Endothelial cell of umbilical vein (primary cell): ENCODE data around the gene CAMK2B. TPM values are rescaled to one million over a fixed set of nuclear protein-coding genes. Genes with fewer than 3 reads are reported as not detected.

Source experiments
- BruUV-seq: library from RNA; stranded (reverse); fragments of 400-500 nt; replicated peaks from 2 replicates; lab custom pipeline; 2021; lab: Mats Ljungman, UMichigan
- CTCF ChIA-PET: fragments of 300-600, 350-600 bp; sonication (Branson Sonifier 250); formaldehyde crosslinking; loops from one replicate; lab custom pipeline; 2021; ENCODE audit warnings: antibody characterized with exemption, inconsistent platforms; lab: Charles Lee
- POLR2A ChIA-PET: fragments of 300-600, 350-600 bp; sonication (Branson Sonifier 250); formaldehyde crosslinking; loops from one replicate; lab custom pipeline; 2021; ENCODE audit warnings: antibody characterized with exemption, inconsistent platforms; lab: Charles Lee
- DNase-seq: peaks from one replicate; pipeline ENCODE4 v3.0.0-alpha.2; 2011; ENCODE audit warnings: low read depth, low spot score
- FAIRE-seq: peaks from 2 replicates; lab custom pipeline; 2011; peaks lifted over from hg19 to GRCh38; lab: Jason Lieb, UNC
- H2AFZ ChIP-seq: 2 replicates; pipeline ENCODE4 v1.6.0; 2012; ENCODE audit warnings: low read depth, low read length, control low read depth, inconsistent platforms
- H3K27ac ChIP-seq: 2 replicates; pipeline ENCODE4 v1.5.1; 2011; ENCODE audit warnings: low read depth, mild to moderate bottlenecking, control low read depth, low read length, moderate library complexity; ENCODE audit not compliant: insufficient read depth
- H3K27me3 ChIP-seq, 2 experiments: 2 replicates each; pipeline versions ENCODE4 v1.6.0 to v1.6.1; 2011; ENCODE audit warnings: low read length in 2 of 2, mixed read lengths in 1 of 2; ENCODE audit not compliant: control insufficient read depth in 2 of 2, insufficient read depth in 2 of 2
- H3K36me3 ChIP-seq, 2 experiments: 2 replicates in 1 of 2; 3 replicates in 1 of 2; pipeline ENCODE4 v1.5.1; 2011; ENCODE audit warnings: low read length in 2 of 2, mild to moderate bottlenecking in 1 of 2, moderate library complexity in 1 of 2; ENCODE audit not compliant: control insufficient read depth in 2 of 2, insufficient read depth in 2 of 2; ENCODE audit errors: extremely low read depth in 1 of 2
- H3K4me1 ChIP-seq: 3 replicates; pipeline ENCODE4 v1.5.1; 2011; ENCODE audit warnings: mild to moderate bottlenecking, low read length; ENCODE audit not compliant: control insufficient read depth, insufficient read depth; ENCODE audit errors: extremely low read depth
- H3K4me2 ChIP-seq: 2 replicates; pipeline ENCODE4 v1.6.1; 2011; ENCODE audit warnings: low read length, control low read depth, mixed read lengths; ENCODE audit not compliant: insufficient read depth
- H3K4me3 ChIP-seq, 3 experiments: fragments of 200-600 bp in 1 of 3; sonication (generic), shearing (Covaris generic) in 1 of 3; replicated peaks in 1 of 3; 2 replicates each; pipeline ENCODE4 v1.5.1; 2011 to 2016; ENCODE audit warnings: control low read depth in 3 of 3, low read length in 3 of 3, mild to moderate bottlenecking in 2 of 3, inconsistent platforms in 1 of 3, low read depth in 1 of 3, moderate library complexity in 1 of 3; ENCODE audit not compliant: insufficient read depth in 1 of 3
- H3K79me2 ChIP-seq: 2 replicates; pipeline ENCODE4 v1.6.0; 2012; ENCODE audit warnings: low read length, inconsistent platforms; ENCODE audit not compliant: control insufficient read depth, insufficient read depth
- H3K9ac ChIP-seq: replicated peaks from 2 replicates; pipeline ENCODE3; 2011; ENCODE audit warnings: low read length, control low read depth; ENCODE audit not compliant: insufficient read depth; ENCODE audit errors: extremely low read depth
- H3K9me1 ChIP-seq: replicated peaks from 3 replicates; pipeline ENCODE4 v1.6.0; 2011; ENCODE audit warnings: mild to moderate bottlenecking, low read length; ENCODE audit not compliant: control insufficient read depth, insufficient read depth; ENCODE audit errors: extremely low read depth
- H3K9me3 ChIP-seq: replicated peaks from 2 replicates; pipeline ENCODE4 v1.5.1; 2012; ENCODE audit warnings: low read length, inconsistent platforms; ENCODE audit not compliant: control insufficient read depth, insufficient read depth
- H4K20me1 ChIP-seq: replicated peaks from 2 replicates; pipeline ENCODE3; 2011; ENCODE audit warnings: mild to moderate bottlenecking, low read length; ENCODE audit not compliant: control insufficient read depth, insufficient read depth; ENCODE audit errors: extremely low read depth
- CTCF ChIP-seq, 2 donors: IDR thresholded peaks; 1 replicate in 1 of 2; 2 replicates in 1 of 2; pipeline ENCODE4 v1.5.1; 2011; ENCODE audit warnings: low read length in 2 of 2, mild to moderate bottlenecking in 2 of 2, moderate library complexity in 2 of 2, control low read depth in 1 of 2, inconsistent platforms in 1 of 2, low read depth in 1 of 2; ENCODE audit not compliant: insufficient read depth in 1 of 2; ENCODE audit errors: extremely low read depth in 1 of 2
- EZH2 ChIP-seq: IDR thresholded peaks from 2 replicates; pipeline ENCODE4 v1.6.1; 2012; ENCODE audit warnings: borderline replicate concordance, low read depth, mild to moderate bottlenecking, moderate library complexity, low read length, inconsistent platforms; ENCODE audit not compliant: severe bottlenecking
- FOS ChIP-seq: IDR thresholded peaks from 2 replicates; pipeline ENCODE4 v1.6.1; 2011; ENCODE audit warnings: mild to moderate bottlenecking, low read length, moderate library complexity, borderline replicate concordance; ENCODE audit not compliant: insufficient read depth
- GATA2 ChIP-seq: IDR thresholded peaks from 2 replicates; pipeline ENCODE4 v1.7.0; 2011; ENCODE audit warnings: low read depth, mild to moderate bottlenecking, moderate library complexity, mixed read lengths, low read length; ENCODE audit not compliant: insufficient read length, insufficient read depth
- JUN ChIP-seq: IDR thresholded peaks from 2 replicates; pipeline ENCODE4 v1.6.1; 2011; ENCODE audit warnings: borderline replicate concordance, low read depth; ENCODE audit not compliant: insufficient read length, insufficient read depth
- MAX ChIP-seq: IDR thresholded peaks from 2 replicates; pipeline ENCODE4 v1.6.1; 2011; ENCODE audit not compliant: insufficient read depth, insufficient read length
- MYC ChIP-seq: IDR thresholded peaks from one replicate; pipeline ENCODE4 v1.6.1; 2011; ENCODE audit warnings: mild to moderate bottlenecking, low read depth, low read length
- POLR2A ChIP-seq: IDR thresholded peaks from 2 replicates; pipeline ENCODE4 v1.6.1; 2012; ENCODE audit warnings: low read depth, mild to moderate bottlenecking, control low read depth, low read length
- POLR2AphosphoS5 ChIP-seq: IDR thresholded peaks from 2 replicates; pipeline ENCODE4 v1.6.1; 2012; ENCODE audit warnings: low read depth, mild to moderate bottlenecking, control low read depth, low read length, moderate library complexity; ENCODE audit not compliant: insufficient read depth
- dilution Hi-C: fragments of 300-500 bp; cut with MboI; formaldehyde crosslinking; loops from one replicate; pipeline ENCODE4 v1.15.0; 2019; ENCODE audit warnings: low sequenced_read_pairs; ENCODE audit not compliant: extremely low pct_ligation_motif_present
- intact Hi-C: fragments of 100-400 bp; cut with micrococcal nuclease; formaldehyde crosslinking; loops from one replicate; pipeline ENCODE4 v1.10.0; 2022
- polyA plus RNA-seq, 4 experiments: library from polyadenylated mRNA; depleted of rRNA in 3 of 4; stranded (reverse) in 3 of 4; unstranded in 1 of 4; fragments of >200 nt; gene quantifications; 2 replicates each; pipeline versions ENCODE4 v1.2.1 to v1.2.3, GENCODE V29; 2011 to 2012; ENCODE audit warnings: missing spikeins in 1 of 4
- total RNA-seq: library from RNA; stranded (reverse); gene quantifications from 2 replicates; pipeline ENCODE4 v1.2.3, GENCODE V29; 2021

CAMK2B gene
- total and polyA plus RNA-seq, 2 donors (not counting 3 experiments of a cell fraction or from before 2014, with no cell fraction given): 0.57 to 1.6 TPM

DNA sequence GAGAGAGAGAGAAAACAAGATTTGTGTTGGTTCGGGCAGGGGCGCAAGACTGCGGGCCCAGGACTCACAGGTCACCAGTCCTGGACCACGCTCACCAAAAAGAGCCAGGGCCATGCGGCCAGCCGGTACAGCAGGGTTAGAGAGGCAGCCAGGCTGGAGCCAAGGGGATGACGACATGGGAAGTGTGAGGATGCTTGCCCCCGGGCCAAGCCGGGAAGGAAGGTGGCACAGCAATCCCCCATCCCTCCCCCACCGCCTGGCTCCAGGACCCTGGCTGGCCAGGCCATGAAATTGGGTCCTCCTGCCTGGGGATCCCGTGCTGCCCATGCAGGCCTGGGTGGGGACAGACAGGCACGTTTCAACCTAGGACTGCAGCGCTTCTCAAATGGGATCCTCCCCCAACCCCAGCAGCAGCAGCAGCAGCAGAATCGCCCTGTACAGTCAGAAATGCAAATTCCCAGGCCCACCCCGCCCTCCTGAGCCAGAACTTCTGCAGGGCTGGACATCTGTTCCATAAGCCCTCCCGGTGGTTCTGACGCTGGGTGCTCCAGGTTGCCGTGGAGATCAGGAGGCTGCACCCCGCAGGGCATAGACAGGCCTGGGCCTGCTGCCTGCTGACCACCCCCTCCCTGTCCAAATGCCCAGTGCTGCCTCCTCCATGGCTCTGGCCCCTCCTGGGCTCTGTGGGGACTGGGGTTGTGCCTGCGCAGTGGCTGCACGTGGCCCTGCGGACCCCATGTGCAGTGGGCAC is 89.6 kb downstream of the CAMK2B start:
- dilution Hi-C loops: no loop called here
- TF ChIP-seq MAX (no peak), MYC (no peak), POLR2A (no peak), FOS (no peak), GATA2 (no peak), JUN (no peak), CTCF (IDR thresholded peaks at IDR 0.05; ENCODE audit: extremely low read depth in 1 of 2, insufficient read depth in 1 of 2, low read depth in 1 of 2, low read length in 2 of 2) (no peak), POLR2AphosphoS5 (no peak), EZH2 (no peak)

More for the DNA sequence above, 89.6 kb downstream of the CAMK2B start:
- intact Hi-C loops: no loop called here
- no peak overlapping the region for H3K4me2 ChIP-seq
- no peaks in the 10 kb centered on the region for H3K9me3 ChIP-seq
- no peak overlapping the region for H3K9ac ChIP-seq
- no peak overlapping the region for H3K4me3 ChIP-seq
- H3K9me1 ChIP-seq: no peaks in the 10 kb centered on the region
- ChIA-PET POLR2A (no interaction called here), CTCF (interaction anchor here (1.1 to 1.6 kb wide), 5 partner anchors 17 to 330 kb away, joined by 3 read pairs; no protein-coding TSS in a partner anchor)
- H2AFZ ChIP-seq: no peak overlapping the region
- no peaks in the 10 kb centered on the region for H3K4me1 ChIP-seq
- no peaks in the 10 kb centered on the region for H3K27me3 ChIP-seq
- FAIRE-seq (no peak), DNase-seq (no peak)
- H3K27ac ChIP-seq: no peak overlapping the region
- no peaks in the 10 kb centered on the region for H3K36me3 ChIP-seq
- no TSS peak for BruUV-seq
- no peaks in the 10 kb centered on the region for H3K79me2 ChIP-seq
- no peaks in the 10 kb centered on the region for H4K20me1 ChIP-seq
